Measurements from ENCODE around the gene GNPTG.

The GNPTG gene

GRCh38 chr16:1394367-1394951 is 42.7 kb downstream of the GNPTG start:
- no peak for DNase-seq (ENCODE audit: low spot score)

- no peak for DNase-seq (ENCODE audit: low spot score)
Measured at GRCh38 chr16:1395444-1396031, 43.8 kb downstream of the GNPTG start.

GRCh38 chr16:1397779-1398178 is 46.0 kb downstream of the GNPTG start:
- no peak for DNase-seq (ENCODE audit: low spot score)

- DNase-seq (ENCODE audit: low spot score), result no peak
Measured at GRCh38 chr16:1398351-1398750, 46.6 kb downstream of the GNPTG start.

- no peak for DNase-seq (ENCODE audit: low spot score)
Measured at GRCh38 chr16:1398826-1399581, 47.3 kb downstream of the GNPTG start.

- no peak for DNase-seq (ENCODE audit: low spot score)
Measured at GRCh38 chr16:1401061-1401757, 49.5 kb downstream of the GNPTG start.

GRCh38 chr16:1401758-1402154 is 50.0 kb downstream of the GNPTG start:
- no peak for DNase-seq (ENCODE audit: low spot score)

- DNase-seq (ENCODE audit: low spot score), result no peak
Measured at GRCh38 chr16:1403036-1403435, 51.3 kb downstream of the GNPTG start.

- DNase-seq (ENCODE audit: low spot score), result no peak
Measured at GRCh38 chr16:1403733-1404132, 52.0 kb downstream of the GNPTG start.

- no peak for DNase-seq (ENCODE audit: low spot score)
Measured at GRCh38 chr16:1407753-1408152, 56.0 kb downstream of the GNPTG start.

- peak; percentile 88 for DNase-seq (ENCODE audit: low spot score)
Measured at GRCh38 chr16:1408171-1408837, 56.6 kb downstream of the GNPTG start.

GRCh38 chr16:1412847-1413246 is 61.1 kb downstream of the GNPTG start:
- no peak for DNase-seq (ENCODE audit: low spot score)
